Epithelial cell of proximal tubule (primary cell): ENCODE results near the gene CCDC136. TPM values are rescaled to one million over a fixed set of nuclear protein-coding genes. Genes with fewer than 3 reads are reported as not detected.

ENCODE experiments used
- DNase-seq: peaks from one replicate; pipeline ENCODE4 v3.0.0-alpha.2; 2011; ENCODE audit warnings: low read depth
- H3K4me3 ChIP-seq: 2 replicates; pipeline ENCODE4 v1.5.1; 2011; ENCODE audit warnings: low read depth, mild to moderate bottlenecking, low read length
- total RNA-seq: library from RNA; depleted of rRNA; stranded (reverse); fragments of >200 nt; gene quantifications from 2 replicates; pipeline ENCODE4 v1.2.3, GENCODE V29; 2015
- TF ChIP-seq, protein P1 (sequence below): conservative IDR thresholded peaks from 2 replicates; pipeline ENCODE4 v1.5.1; 2012; ENCODE audit warnings: low read depth, mild to moderate bottlenecking, low read length

CCDC136 gene
- total RNA-seq, 1 donor from 2014 or later, result 2.0 TPM

DNA sequence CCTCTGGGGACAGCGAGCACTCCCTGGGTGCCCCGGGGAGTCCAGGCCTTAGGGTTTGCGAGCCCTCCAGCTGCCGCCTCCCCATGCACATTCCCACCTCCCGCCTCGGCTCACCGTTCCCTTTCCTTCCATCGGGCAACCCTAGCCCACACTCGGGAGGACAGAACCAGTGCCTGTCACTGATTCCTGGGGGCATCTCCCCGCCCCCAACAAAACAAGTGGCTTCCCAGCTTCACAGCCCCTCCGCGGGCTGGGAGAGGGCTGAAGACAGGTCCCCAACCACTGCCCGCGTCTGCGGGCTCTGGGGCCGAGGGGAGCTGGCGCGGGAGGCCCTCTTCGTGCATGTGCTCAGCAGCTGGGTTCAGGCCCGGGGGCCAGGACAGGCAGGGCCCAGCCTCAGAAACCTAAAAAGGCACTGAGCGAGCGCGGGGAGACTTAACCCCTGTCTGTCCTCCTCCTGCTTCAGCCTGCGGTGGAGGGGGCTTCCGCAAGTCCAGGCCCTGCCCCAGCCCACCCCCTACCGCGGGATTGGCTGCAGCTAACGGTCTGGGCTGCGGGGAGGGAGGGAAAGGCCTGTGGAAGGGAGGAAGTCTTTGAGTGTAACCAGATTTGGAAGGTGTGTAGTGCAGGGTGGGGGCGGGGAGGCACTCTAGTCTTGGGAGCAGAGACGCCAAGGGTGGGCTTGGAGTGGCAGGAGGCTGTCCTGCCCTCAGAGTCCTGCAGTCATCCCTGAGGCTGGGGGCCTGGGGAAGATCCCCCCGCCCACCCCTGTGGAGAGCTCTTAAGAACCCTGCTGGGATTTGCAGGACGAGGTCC, 39.6 kb downstream of the CCDC136 start:
- H3K4me3 ChIP-seq, result no peak overlapping the region
- no peak for DNase-seq
- TF ChIP-seq, protein P1, sequence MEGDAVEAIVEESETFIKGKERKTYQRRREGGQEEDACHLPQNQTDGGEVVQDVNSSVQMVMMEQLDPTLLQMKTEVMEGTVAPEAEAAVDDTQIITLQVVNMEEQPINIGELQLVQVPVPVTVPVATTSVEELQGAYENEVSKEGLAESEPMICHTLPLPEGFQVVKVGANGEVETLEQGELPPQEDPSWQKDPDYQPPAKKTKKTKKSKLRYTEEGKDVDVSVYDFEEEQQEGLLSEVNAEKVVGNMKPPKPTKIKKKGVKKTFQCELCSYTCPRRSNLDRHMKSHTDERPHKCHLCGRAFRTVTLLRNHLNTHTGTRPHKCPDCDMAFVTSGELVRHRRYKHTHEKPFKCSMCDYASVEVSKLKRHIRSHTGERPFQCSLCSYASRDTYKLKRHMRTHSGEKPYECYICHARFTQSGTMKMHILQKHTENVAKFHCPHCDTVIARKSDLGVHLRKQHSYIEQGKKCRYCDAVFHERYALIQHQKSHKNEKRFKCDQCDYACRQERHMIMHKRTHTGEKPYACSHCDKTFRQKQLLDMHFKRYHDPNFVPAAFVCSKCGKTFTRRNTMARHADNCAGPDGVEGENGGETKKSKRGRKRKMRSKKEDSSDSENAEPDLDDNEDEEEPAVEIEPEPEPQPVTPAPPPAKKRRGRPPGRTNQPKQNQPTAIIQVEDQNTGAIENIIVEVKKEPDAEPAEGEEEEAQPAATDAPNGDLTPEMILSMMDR, result no peak

DNA sequence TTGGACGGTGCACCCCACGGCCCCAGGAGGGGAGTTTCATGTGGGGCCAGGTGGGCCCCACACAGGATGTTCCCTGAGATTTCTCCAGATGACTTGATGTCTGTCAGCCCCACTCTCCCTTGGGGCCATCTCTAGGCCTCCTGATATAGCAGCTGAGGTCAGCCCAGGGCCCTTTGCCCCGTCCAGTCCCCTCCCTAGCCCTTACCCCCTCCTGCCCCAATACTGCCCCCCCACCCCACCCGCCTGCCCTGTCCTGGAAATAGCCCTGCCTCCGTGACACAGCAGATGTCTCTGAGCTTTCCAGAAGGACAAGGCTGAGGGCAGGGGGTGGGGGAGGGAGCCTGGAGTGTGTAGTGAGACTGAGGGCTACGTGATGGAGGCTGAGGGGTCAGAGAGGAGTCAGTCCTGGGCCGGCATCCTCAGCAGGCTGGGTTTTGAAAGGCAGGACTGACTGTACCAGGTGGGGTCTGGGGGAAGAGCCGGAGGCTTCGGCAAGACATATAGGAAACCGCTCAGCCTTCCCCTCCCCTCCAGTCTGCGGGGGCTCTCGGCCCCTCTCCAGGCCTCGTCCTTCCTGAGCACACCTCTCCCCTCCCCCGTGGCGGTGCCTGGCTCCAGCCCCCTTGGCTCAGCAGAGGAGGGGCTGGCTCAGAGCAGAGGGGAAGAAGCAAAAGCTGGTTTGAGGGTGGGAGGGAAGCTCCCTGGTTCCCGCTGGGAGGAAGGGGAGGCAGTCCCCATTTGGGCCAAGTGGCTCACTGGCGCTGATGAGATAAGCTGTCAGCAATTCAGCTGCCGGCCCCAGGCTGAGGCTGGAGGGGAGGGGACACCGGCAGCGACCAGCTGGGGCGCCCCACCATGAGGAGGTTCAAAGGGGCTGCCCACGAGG, 40.5 kb downstream of the CCDC136 start:
- TF ChIP-seq, protein P1, result no peak
- no peak overlapping the region for H3K4me3 ChIP-seq
- no peak for DNase-seq

DNA sequence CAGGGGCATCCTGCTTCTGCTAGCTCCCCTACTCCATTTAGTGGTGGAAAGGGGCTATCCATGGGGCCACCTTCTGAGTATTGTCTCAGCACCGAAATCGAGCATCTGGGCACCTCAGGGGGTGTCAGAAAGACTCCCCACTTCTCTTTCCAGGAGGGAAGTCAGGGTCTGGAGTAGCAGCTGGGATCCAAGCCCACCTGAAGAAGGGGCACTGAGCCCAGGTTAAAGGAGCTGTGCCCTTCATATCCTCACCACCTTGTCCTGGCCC, 41.0 kb downstream of the CCDC136 start:
- TF ChIP-seq, protein P1, result no peak
- no peak overlapping the region for H3K4me3 ChIP-seq
- DNase-seq, result no peak

DNA sequence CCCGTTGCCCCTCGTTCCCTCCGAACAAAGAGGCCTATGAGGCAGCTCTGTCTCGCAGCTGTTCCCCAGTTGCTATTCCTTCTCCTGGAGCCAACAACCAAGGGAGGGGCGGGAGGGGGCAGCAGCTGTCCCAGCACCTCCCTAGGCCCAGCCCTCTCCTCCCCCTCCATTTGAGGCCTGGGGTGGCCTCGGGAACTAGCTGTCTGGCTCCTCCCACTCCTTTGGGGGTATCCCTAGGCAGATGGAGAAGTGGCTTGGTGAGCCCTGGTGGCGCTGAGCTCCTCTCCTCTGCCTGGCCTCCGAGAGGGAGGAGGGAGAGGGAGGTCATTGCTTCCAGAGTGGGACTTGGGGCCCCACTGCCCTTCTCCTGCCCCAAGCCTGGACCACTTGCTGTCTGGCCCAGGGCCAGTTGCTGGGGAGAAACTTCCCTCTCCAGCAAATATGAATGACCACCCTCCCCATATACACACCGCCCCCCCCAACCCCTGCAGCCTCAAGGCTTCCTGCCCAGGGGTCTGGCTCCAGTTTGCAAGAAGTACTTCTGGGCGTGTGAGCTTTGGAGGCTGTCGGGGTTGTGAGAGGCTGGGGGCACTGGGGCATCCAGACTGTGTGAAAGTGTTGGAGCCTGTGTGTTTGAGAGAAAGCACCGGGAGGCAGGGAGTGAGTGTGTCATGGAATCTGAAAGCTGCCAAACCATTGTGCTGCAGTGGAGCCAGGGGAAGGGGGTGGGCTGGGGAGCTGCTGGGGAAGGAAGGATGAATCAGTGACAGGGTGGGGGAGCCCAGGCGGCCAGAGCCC, 41.6 kb downstream of the CCDC136 start:
- TF ChIP-seq, protein P1, result no peak
- DNase-seq, result no peak
- no peak overlapping the region for H3K4me3 ChIP-seq

DNA sequence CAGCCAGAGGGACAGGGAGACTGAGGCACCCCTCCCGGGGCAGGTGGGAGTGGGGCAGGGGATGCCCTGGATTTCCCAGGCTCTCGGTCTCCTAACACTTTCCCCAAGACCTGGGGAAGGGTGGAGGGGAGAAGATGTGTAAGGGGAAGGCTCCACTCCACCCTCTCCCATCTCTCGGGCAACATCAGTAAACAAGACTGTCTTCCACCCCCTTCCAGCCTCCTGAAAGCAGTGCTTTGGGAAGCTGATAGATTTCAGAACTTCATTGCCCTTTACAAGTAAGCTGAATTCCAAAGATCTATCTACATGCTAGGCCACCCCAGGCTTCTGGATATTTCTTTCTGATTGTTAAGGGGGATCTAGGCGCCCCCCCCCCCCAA, 42.2 kb downstream of the CCDC136 start:
- TF ChIP-seq, protein P1, result no peak
- DNase-seq, result no peak
- no peak overlapping the region for H3K4me3 ChIP-seq

DNA sequence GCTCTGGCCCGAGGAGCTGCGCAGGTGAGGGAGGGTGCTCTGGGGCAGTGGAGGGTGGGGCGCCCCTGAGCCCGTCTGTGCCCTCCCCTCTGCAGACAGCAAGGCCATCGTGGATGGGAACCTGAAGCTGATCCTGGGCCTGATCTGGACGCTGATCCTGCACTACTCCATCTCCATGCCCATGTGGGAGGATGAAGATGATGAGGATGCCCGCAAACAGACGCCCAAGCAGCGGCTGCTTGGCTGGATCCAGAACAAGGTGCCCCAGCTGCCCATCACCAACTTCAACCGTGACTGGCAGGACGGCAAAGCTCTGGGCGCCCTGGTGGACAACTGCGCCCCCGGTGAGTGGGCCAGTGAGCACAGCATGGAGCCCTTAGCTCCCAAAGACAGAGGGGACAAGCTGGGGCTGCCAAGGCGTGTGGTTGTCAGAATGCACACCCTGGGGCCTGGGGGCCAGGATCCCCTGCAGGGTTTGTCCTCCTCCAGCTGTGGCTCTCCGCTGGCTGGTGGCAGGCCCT, 43.5 kb downstream of the CCDC136 start:
- no peak for DNase-seq
- TF ChIP-seq, protein P1, result no peak
- no peak overlapping the region for H3K4me3 ChIP-seq
